GM06990 (cell line): ENCODE measurements around the gene SRSF3.

Experiments
- DNase-seq: peaks from one replicate; pipeline ENCODE4 v3.0.0-alpha.2; 2011; ENCODE audit not compliant: insufficient read length; ENCODE audit errors: extremely low read depth
- H3K27me3 ChIP-seq: replicated peaks from 2 replicates; pipeline ENCODE4 v1.6.0; 2011; ENCODE audit warnings: low read length; ENCODE audit not compliant: control insufficient read depth, insufficient read depth
- H3K36me3 ChIP-seq: 2 replicates; pipeline ENCODE4 v1.5.1; 2011; ENCODE audit warnings: low read length; ENCODE audit not compliant: control insufficient read depth, insufficient read depth
- H3K4me3 ChIP-seq: replicated peaks from 2 replicates; pipeline ENCODE4 v1.5.1; 2011; ENCODE audit warnings: low read depth, mild to moderate bottlenecking, control low read depth, low read length
- TF ChIP-seq, protein P1 (sequence below): IDR thresholded peaks from 2 replicates; pipeline ENCODE4 v1.5.1; 2011; ENCODE audit warnings: low read length, control low read depth, mild to moderate bottlenecking, inconsistent platforms; ENCODE audit not compliant: insufficient read depth, poor library complexity, severe bottlenecking

SRSF3 gene

DNA sequence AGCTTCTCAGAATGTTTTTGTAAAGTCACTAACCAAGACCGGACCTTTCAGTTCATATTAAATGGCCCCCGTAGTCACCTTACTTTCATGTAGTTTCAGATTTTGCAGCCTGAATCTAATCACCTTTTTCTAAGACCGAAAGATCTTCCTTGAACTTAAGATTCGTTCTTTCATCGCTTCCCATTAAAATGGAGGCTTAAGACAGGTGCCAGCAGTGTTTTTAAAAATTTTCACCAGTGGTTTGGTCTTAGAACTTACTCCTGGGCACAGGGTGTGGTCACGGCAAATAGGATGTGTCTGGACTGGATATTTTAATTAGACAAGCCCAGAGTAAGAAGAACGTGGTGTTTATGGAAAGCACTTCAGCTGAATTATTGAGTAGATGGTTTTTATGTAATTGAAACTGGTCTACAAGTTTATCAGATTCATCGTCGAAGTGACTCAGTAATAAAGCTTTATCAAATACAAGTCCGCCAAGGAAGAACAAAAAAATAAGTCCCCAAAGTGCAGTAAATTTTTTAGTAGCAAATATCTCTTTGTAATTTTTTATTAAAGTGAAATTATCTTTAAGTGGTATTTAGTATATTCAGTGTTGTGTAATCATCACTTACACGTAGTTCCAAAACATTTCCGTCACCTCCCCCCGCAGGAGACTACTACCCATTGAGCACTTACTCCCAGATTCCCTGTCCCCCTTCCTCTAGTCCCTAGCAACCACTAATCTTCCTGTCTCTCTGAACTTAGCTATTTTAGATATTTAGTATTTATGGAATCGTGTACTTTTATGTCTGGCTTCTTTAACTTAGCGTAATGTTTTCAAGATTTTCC, 868 bp downstream of the SRSF3 start:
- H3K36me3 ChIP-seq, result peaks cover 26% of the 10 kb centered on the region
- H3K4me3 ChIP-seq, result peak overlapping the region; percentile 79
- TF ChIP-seq, protein P1, sequence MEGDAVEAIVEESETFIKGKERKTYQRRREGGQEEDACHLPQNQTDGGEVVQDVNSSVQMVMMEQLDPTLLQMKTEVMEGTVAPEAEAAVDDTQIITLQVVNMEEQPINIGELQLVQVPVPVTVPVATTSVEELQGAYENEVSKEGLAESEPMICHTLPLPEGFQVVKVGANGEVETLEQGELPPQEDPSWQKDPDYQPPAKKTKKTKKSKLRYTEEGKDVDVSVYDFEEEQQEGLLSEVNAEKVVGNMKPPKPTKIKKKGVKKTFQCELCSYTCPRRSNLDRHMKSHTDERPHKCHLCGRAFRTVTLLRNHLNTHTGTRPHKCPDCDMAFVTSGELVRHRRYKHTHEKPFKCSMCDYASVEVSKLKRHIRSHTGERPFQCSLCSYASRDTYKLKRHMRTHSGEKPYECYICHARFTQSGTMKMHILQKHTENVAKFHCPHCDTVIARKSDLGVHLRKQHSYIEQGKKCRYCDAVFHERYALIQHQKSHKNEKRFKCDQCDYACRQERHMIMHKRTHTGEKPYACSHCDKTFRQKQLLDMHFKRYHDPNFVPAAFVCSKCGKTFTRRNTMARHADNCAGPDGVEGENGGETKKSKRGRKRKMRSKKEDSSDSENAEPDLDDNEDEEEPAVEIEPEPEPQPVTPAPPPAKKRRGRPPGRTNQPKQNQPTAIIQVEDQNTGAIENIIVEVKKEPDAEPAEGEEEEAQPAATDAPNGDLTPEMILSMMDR, result no peak
- no peaks in the 10 kb centered on the region for H3K27me3 ChIP-seq
- no peak for DNase-seq

DNA sequence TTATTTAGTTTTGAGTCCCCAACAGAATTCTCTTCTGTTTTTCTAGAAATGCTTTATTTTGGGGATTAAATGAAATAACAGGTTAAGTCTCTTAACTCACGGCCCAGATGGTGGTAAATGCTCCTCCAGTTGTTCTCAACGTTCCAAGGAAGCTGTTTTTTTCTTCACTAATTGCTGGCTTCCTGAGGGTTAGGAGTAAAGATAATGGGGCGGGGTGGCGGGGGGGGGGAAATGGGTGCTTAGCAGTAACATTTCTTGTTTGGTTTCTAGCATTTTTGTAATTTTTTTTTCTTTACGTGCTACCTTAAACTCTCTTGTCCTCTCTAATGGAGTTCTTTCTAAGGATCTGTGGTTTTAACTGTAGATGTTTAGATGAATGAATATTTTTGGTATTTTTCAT, 2.2 kb downstream of the SRSF3 start:
- TF ChIP-seq, protein P1, result no peak
- DNase-seq, result no peak
- H3K4me3 ChIP-seq, result peak overlapping the region; percentile 79
- peaks cover 35% of the 10 kb centered on the region for H3K36me3 ChIP-seq
- H3K27me3 ChIP-seq, result no peaks in the 10 kb centered on the region

DNA sequence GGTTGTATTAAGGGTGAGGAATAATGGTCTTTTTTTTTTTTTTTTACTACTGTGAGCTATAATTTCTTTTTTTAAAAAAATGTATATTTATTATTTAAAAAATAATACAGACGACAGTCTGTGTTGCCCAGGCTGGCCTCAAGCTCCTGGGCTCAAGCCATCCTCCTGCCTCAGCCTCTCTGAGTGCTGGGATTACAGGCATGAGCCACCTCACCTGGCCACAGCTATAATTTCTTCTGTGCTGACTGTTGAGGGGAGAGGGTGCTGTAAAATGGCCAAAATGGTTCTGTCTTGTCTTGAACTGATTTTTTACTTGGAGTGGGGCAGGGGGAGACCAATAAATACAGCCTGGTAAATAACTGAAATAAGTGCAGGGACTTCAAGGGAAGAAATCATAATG, 3.6 kb downstream of the SRSF3 start:
- TF ChIP-seq, protein P1, result no peak
- no peak for DNase-seq
- H3K4me3 ChIP-seq, result peak overlapping the region; percentile 79

DNA sequence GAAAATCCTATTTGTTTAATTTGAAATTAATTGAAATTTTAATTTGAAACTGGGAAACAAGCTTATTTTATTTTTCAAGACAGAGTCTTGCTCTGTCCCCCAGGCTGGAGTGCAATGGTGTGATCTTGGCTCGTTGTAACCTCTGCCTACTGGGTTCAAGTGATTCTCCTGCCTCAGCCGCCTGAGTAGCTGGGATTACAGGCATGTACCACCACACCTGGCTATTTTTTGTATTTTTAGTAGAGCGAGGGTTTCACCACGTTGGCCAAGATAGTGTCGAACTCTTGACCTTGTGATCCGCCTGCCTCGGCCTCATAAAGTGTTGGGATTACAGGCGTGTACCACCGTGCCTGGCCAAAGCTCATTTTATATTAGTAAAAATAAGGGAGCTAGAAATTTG, 4.2 kb downstream of the SRSF3 start:
- Histone ChIP-seq H3K36me3 (peaks cover 37% of the 10 kb centered on the region), H3K4me3 (peak overlapping the region; percentile 79), H3K27me3 (no peaks in the 10 kb centered on the region)
- TF ChIP-seq, protein P1, result no peak
- no peak for DNase-seq

More for the DNA sequence above, 3.6 kb downstream of the SRSF3 start:
- Histone ChIP-seq H3K36me3 (peaks cover 35% of the 10 kb centered on the region), H3K27me3 (no peaks in the 10 kb centered on the region)

DNA sequence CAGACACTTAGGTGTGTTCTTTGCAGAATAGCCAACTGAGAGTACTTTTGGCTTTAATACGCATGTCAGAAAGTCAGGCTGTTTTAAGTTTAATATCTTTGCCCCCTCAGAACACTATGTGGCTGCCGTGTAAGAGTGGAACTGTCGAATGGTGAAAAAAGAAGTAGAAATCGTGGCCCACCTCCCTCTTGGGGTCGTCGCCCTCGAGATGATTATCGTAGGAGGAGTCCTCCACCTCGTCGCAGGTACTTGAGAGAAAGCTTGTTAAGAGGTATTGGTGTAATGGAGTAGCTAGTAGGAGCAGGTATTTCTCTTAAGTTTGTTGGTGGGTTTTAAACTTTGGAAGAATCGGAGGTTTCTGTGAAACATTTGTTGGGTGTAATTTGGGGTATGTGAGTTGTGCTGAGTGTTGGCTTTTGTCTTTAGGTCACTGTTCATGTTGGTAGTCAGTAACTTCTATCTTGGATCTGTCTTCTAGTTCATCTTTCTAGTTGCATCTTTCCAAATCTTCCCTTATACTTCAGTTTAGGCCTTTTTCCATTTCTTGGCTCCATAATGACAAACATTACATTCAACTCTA, 4.7 kb downstream of the SRSF3 start:
- Histone ChIP-seq H3K27me3 (no peaks in the 10 kb centered on the region), H3K36me3 (peaks cover 38% of the 10 kb centered on the region), H3K4me3 (peak overlapping the region; percentile 79)
- DNase-seq, result no peak
- TF ChIP-seq, protein P1, result no peak
